CD4-positive, alpha-beta T cell (primary cell): ENCODE measurements around the gene GLRX. TPM values are rescaled to one million over a fixed set of nuclear protein-coding genes. Genes with fewer than 3 reads are reported as not detected.

Experiments used
- ATAC-seq: fragments of 200-7000 bp; cut with Tn5 transposase; one replicate; pipeline ENCODE4 v1.10.0; 2022; ENCODE audit warnings: mild to moderate bottlenecking; ENCODE audit not compliant: poor library complexity
- CTCF ChIA-PET: fragments of 350-600 bp; sonication (Branson Sonifier 250); formaldehyde crosslinking; loops from one replicate; lab custom pipeline; 2021; ENCODE audit warnings: antibody characterized with exemption, inconsistent platforms; lab: Charles Lee
- POLR2A ChIA-PET: fragments of 350-600 bp; sonication (Branson Sonifier 250); formaldehyde crosslinking; loops from one replicate; lab custom pipeline; 2021; ENCODE audit warnings: antibody characterized with exemption, inconsistent platforms; lab: Charles Lee
- DNase-seq, 14 experiments: peaks; one replicate each; pipeline ENCODE4 v3.0.0-alpha.2; 2013 to 2020; ENCODE audit warnings: mixed read lengths in 2 of 14
- H3K27ac ChIP-seq, 2 donors: one replicate each; pipeline versions ENCODE4 v1.5.1 to v1.7.0; 2013; ENCODE audit warnings: low read length in 2 of 2, low read depth in 1 of 2, mild to moderate bottlenecking in 1 of 2
- H3K27me3 ChIP-seq, 2 experiments: 1 replicate in 1 of 2; 2 replicates in 1 of 2; pipeline versions ENCODE4 v1.6.1 to v1.7.0; 2013; ENCODE audit warnings: low read length in 2 of 2, control low read depth in 1 of 2, mild to moderate bottlenecking in 1 of 2, moderate library complexity in 1 of 2; ENCODE audit not compliant: insufficient read depth in 2 of 2, control insufficient read depth in 1 of 2
- H3K36me3 ChIP-seq: one replicate; pipeline ENCODE4 v1.6.1; 2013; ENCODE audit warnings: low read length, control low read depth; ENCODE audit not compliant: insufficient read depth
- H3K4me1 ChIP-seq: one replicate; pipeline ENCODE4 v1.6.1; 2013; ENCODE audit warnings: low read length, control low read depth; ENCODE audit not compliant: insufficient read depth
- H3K4me3 ChIP-seq: one replicate; pipeline ENCODE4 v1.5.1; 2013; ENCODE audit warnings: mild to moderate bottlenecking, low read length, moderate library complexity
- H3K9me3 ChIP-seq, 2 experiments: 1 replicate in 1 of 2; 2 replicates in 1 of 2; pipeline versions ENCODE4 v1.6.1 to v1.7.0; 2013; ENCODE audit warnings: low read length in 2 of 2, mild to moderate bottlenecking in 2 of 2, control low read depth in 1 of 2, moderate library complexity in 1 of 2; ENCODE audit not compliant: control insufficient read depth in 1 of 2, insufficient read depth in 1 of 2
- H3K27ac Mint-ChIP-seq: one replicate; pipeline ENCODE4 v1.8.0; 2020; ENCODE audit warnings: mixed read lengths
- H3K27me3 Mint-ChIP-seq: one replicate; pipeline ENCODE4 v1.8.0; 2021; ENCODE audit warnings: mixed read lengths
- H3K36me3 Mint-ChIP-seq: one replicate; pipeline ENCODE4 v1.8.0; 2021; ENCODE audit warnings: low read depth, mixed read lengths
- H3K4me1 Mint-ChIP-seq: one replicate; pipeline ENCODE4 v1.8.0; 2021; ENCODE audit warnings: low read depth, mixed read lengths
- H3K4me3 Mint-ChIP-seq: one replicate; pipeline ENCODE4 v1.8.0; 2020; ENCODE audit warnings: mild to moderate bottlenecking, mixed read lengths
- H3K9me3 Mint-ChIP-seq: one replicate; pipeline ENCODE4 v1.8.0; 2020; ENCODE audit warnings: mixed read lengths
- CTCF ChIP-seq: fragments of 200-600 bp; IDR thresholded peaks from one replicate; pipeline ENCODE4 v1.8.0; 2022; ENCODE audit warnings: antibody characterized with exemption, mild to moderate bottlenecking
- intact Hi-C, 2 experiments: fragments of 100-400 bp; cut with DNase I in 1 of 2; cut with micrococcal nuclease in 1 of 2; formaldehyde crosslinking; loops; one replicate each; pipeline versions ENCODE4 v1.15.1 to v1.9.0; 2023 to 2025; cut with DNase I, micrococcal nuclease
- total RNA-seq, 174 experiments: library from RNA in 2 of 174; stranded (reverse) in 2 of 174; gene quantifications; one replicate each; pipeline ENCODE4 v1.2.3 and lab custom pipeline; 2021 to 2026

The GLRX gene
- total RNA-seq, 2 experiments from 2014 or later, result 16.9 to 18.7 TPM

- no peak overlapping the region for H3K4me3 ChIP-seq
- H3K9me3 ChIP-seq, result no peaks in the 10 kb centered on the region
- H3K27me3 ChIP-seq, result no peaks in the 10 kb centered on the region
- ChIA-PET POLR2A (interaction anchor here (1.4 kb wide), 1 partner anchor 67 kb away, joined by 7 read pairs; no protein-coding TSS in a partner anchor), CTCF (no interaction called here)
- Mint-ChIP-seq H3K27me3 (peaks cover 7% of the 10 kb centered on the region), H3K9me3 (no peaks in the 10 kb centered on the region), H3K27ac (no peak overlapping the region), H3K36me3 (no peaks in the 10 kb centered on the region), H3K4me3 (no peak overlapping the region), H3K4me1 (peaks cover 43% of the 10 kb centered on the region)
- ATAC-seq (no peak), DNase-seq (no peak)
- TF ChIP-seq CTCF, result no peak
- H3K4me1 ChIP-seq, result peaks cover 21% of the 10 kb centered on the region
- no peak overlapping the region for H3K27ac ChIP-seq
- intact Hi-C loops, result loop anchor here (5.0 to 10.0 kb wide), 3 partner anchors 38 to 670 kb away; partner anchors contain the start of gene ELL2 (in 1 of the 2)
- no peaks in the 10 kb centered on the region for H3K36me3 ChIP-seq
These were observed 41.9 kb upstream of the GLRX start for GRCh38 chr5:95864456-95864855.

GRCh38 chr5:95863383-95863757 lies 40.8 kb upstream of the GLRX start:
- CTCF ChIA-PET, result no interaction called here

GRCh38 chr5:95862671-95863382 lies 40.3 kb upstream of the GLRX start:
- Histone ChIP-seq H3K4me1 (peaks cover 16% of the 10 kb centered on the region), H3K36me3 (no peaks in the 10 kb centered on the region), H3K4me3 (no peak overlapping the region), H3K27me3 (no peaks in the 10 kb centered on the region), H3K9me3 (no peaks in the 10 kb centered on the region), H3K27ac (no peak overlapping the region)
- ATAC-seq (no peak), DNase-seq (peak in 1 of 14 experiments; percentile 24)
- ChIA-PET CTCF (interaction anchor here (1.0 to 1.6 kb wide), 3 partner anchors 82 to 100 kb away, joined by 4 to 9 read pairs (median 4); partner anchors contain the start of gene ELL2), POLR2A (interaction anchor here (0.7 kb wide), 1 partner anchor 473 kb away, joined by 3 read pairs; no protein-coding TSS in a partner anchor)
- Mint-ChIP-seq H3K9me3 (no peaks in the 10 kb centered on the region), H3K4me3 (no peak overlapping the region), H3K27ac (no peak overlapping the region), H3K36me3 (no peaks in the 10 kb centered on the region), H3K4me1 (peaks cover 42% of the 10 kb centered on the region), H3K27me3 (peaks cover 13% of the 10 kb centered on the region)
- intact Hi-C loops, result loop anchor here (5.0 to 10.0 kb wide), 3 partner anchors 39 to 672 kb away; partner anchors contain the start of gene ELL2 (in 1 of the 2)
- no peak for TF ChIP-seq CTCF

More at GRCh38 chr5:95863383-95863757, 40.8 kb upstream of the GLRX start:
- H3K4me3 Mint-ChIP-seq, result no peak overlapping the region
- H3K27me3 Mint-ChIP-seq, result peaks cover 13% of the 10 kb centered on the region
- H3K27ac Mint-ChIP-seq, result no peak overlapping the region
- no peaks in the 10 kb centered on the region for H3K9me3 ChIP-seq
- TF ChIP-seq CTCF, result no peak
- no peaks in the 10 kb centered on the region for H3K27me3 ChIP-seq
- no peak overlapping the region for H3K27ac ChIP-seq
- no peaks in the 10 kb centered on the region for H3K36me3 Mint-ChIP-seq
- POLR2A ChIA-PET, result interaction anchor here (0.7 kb wide), 1 partner anchor 473 kb away, joined by 3 read pairs; no protein-coding TSS in a partner anchor
- H3K4me1 Mint-ChIP-seq, result peaks cover 43% of the 10 kb centered on the region
- peaks cover 18% of the 10 kb centered on the region for H3K4me1 ChIP-seq
- H3K36me3 ChIP-seq, result no peaks in the 10 kb centered on the region
- intact Hi-C loops, result loop anchor here (5.0 to 10.0 kb wide), 3 partner anchors 39 to 671 kb away; partner anchors contain the start of gene ELL2 (in 1 of the 2)
- ATAC-seq (no peak), DNase-seq (no peak)
- H3K4me3 ChIP-seq, result no peak overlapping the region
- H3K9me3 Mint-ChIP-seq, result no peaks in the 10 kb centered on the region
